GM21576 (cell line): ENCODE results near the gene ATF7.
"Not testable (repeated sequence)": the region's sequence is repeated elsewhere in the genome, so short reads cannot be mapped to it uniquely, and the experiment has no call there.

Experiments used
- ATAC-seq: cut with Tn5 transposase; IDR thresholded peaks from one replicate; pipeline ENCODE4 v1.9.1; 2021; ENCODE audit warnings: mild to moderate bottlenecking, moderate library complexity; ENCODE audit not compliant: unreplicated experiment

The ATF7 gene

DNA sequence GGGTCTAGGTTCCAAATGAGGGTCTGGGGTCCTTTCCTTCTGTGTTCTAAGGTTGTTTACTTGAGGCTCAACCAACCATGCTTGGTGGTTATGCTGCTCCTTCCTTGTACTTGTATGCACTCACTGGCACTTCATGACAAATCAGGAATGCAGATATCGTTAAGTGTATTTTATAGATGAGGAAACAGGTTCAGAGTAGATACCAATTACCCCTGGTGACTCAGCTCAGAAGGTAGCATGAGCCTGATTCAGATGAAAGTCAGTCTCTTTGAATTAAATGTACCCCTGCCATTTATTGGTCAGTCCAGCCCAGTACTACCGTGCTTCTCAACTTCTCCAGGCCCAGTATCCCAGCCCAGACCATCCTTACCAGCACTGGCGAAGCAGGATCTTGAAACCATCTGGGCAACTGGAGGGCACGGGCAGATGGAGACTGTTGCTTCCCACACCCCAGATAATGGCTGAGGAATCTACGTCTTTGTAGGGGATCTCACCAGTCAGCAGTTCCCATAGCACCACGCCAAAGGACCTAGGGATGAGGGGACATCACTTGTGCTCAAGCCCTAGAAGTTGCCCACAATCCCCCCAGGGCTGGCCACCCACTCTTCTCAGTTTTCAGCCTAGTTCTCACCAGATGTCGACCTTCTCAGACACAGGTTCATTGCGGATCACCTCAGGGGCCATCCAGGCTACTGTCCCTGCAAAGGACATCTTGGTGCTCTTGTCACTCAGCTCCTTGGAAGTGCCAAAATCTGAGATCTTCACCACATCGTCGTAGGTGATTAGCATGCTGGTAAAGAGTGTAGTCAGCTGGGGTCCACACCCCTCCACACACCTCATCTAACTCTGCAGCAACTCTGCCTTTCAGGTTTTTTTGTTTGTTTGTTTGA lies 141.3 kb downstream of the ATF7 start:
- ATAC-seq, result no peak

- ATAC-seq, result no peak
These were observed 142.2 kb downstream of the ATF7 start for GRCh38 chr12:53483979-53484377.

DNA sequence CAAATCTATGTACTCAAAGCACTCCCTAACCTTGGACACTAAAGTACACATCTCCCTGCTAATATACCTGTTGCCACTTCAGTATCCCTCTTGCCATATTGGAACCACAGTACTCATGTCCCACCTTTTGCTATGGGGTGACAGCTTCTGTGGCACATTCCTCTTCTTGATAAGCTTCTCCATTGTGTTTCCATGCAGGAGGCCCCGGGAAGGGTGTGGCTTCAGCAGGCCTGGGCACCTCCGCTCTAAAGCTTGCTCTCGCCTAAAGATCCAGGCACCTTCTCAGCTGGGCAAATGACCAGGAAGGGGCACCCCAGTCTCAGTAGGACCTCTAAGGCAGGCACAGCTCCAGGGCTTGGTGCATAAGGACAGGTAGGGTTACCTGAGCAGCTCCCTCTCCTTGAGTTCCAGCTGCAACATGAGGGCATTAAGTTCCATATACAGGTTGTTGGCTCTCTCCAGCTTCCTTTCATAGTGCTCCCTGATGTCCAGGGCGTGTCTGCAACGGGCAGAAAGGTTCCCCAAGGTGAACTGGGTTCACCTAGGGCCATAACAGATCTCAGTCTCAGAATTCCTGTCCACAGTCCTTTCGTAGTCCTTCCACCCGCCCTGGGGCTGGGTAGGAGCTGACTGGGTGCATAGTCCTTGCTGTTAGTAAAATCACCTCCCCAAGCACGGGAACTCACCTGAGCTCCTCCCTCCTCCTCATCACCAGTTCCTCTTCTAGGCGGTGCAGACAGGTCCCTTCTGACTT lies 142.8 kb downstream of the ATF7 start:
- ATAC-seq, result no peak

- ATAC-seq, result no peak
These were observed 143.5 kb downstream of the ATF7 start for GRCh38 chr12:53482626-53483168.

- ATAC-seq, result no peak
These were observed 144.1 kb downstream of the ATF7 start for GRCh38 chr12:53481939-53482586.

DNA sequence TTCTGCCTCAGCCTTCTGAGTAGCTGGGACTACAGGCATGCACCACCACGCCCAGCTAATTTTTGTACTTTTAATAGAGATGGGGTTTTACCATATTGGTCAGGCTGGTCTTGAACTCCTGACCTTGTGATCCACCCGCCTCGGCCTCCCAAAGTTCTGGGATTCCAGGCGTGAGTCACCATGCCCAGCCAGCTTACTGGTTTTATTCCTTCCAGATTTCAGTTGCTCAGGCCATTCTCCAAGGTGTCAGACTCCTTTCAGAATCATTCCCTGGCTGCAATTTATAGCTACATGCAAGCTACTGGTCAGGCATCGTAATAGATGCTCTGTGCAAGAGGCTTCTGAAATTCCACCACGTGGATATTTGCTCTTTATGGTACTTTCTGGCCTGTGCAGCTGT lies 144.7 kb downstream of the ATF7 start:
- not testable (repeated sequence) for ATAC-seq

- ATAC-seq, result no peak
These were observed 145.4 kb downstream of the ATF7 start for GRCh38 chr12:53480491-53481442.

- ATAC-seq, result no peak
These were observed 146.9 kb downstream of the ATF7 start for GRCh38 chr12:53479331-53479730.

- ATAC-seq, result no peak
These were observed 147.3 kb downstream of the ATF7 start for GRCh38 chr12:53478865-53479264.

GRCh38 chr12:53476769-53477209 lies 149.4 kb downstream of the ATF7 start:
- ATAC-seq, result no peak

GRCh38 chr12:53474819-53475218 lies 151.4 kb downstream of the ATF7 start:
- no peak for ATAC-seq

DNA sequence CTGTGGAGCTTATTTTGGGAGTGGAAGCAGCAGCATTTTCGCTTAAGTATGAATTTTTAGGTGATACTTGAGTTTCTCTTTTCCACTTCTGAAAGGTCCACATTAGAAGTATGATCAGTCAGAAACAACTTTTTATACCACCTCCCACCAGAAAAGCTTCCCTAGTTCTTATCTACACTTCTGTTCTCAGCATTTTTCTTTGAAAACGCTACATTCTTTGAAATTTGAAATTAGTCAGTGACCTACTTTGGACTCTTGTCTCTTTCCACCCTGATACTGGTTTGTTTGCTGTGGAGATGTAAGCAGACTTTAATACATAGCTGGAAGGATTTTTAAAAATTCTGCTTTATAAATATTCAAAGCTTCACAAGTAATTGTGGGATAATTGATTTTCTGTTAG lies 152.1 kb downstream of the ATF7 start:
- no peak for ATAC-seq

GRCh38 chr12:53472056-53472582 lies 154.1 kb downstream of the ATF7 start:
- ATAC-seq, result no peak

GRCh38 chr12:53468282-53468681 lies 157.9 kb downstream of the ATF7 start:
- ATAC-seq, result no peak

DNA sequence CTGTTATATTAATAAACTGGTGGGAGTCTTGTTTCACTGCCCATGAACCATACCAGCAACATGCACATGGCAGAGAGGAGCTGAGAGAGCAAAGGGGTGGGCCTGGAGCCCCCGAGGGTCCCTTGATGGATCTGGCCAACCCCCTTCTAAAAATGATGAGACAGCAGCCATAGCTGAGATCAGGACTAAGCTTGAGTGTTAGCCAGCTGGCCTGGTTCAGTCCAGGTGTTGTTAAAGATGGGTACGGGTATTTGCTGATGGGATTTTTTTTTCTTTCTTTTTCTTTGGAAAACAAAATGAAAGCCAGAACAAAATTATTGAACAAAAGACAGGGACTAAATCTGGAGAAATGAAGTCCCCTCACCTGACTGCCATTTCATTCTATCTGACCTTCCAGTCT lies 158.3 kb downstream of the ATF7 start:
- ATAC-seq, result no peak

DNA sequence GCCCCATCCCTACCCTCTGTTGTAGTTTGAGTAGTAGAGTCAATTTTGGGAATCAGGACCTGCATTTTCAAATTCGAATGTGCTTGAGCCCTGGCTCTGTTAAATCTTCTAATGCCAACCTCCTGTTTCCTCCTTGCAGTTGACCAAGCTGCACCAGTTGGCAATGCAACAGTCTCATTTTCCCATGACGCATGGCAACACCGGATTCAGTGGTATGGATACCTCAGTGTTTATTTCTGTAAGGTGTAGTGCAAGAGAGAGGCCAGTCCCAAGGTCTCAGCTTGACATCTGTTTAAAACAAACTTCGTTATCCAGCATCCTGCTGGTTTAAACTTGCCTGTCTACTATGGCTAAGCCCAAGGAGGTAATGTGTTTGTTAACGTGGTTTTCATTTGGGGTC lies 159.1 kb downstream of the ATF7 start:
- no peak for ATAC-seq

- ATAC-seq, result no peak
These were observed 159.5 kb downstream of the ATF7 start for GRCh38 chr12:53466640-53467039.

DNA sequence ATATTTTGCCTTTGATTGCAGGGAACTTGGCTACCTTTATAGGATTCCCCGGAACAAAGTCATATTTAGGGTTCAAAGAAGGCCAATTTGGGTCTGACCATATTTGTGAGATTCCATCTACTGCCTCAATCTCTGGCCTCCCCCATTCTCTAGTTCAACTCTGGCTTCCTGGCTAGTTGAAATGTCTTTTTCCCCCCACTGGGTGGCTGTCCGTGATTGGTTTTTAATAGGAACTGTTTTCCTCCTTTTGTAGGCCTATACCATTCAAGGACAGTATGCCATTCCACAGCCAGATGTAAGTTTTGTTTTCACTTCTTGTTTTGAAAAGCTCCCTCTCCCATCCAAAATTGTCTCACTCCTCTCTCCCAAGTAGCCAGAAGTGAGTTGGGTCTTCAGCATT lies 160.5 kb downstream of the ATF7 start:
- no peak for ATAC-seq

DNA sequence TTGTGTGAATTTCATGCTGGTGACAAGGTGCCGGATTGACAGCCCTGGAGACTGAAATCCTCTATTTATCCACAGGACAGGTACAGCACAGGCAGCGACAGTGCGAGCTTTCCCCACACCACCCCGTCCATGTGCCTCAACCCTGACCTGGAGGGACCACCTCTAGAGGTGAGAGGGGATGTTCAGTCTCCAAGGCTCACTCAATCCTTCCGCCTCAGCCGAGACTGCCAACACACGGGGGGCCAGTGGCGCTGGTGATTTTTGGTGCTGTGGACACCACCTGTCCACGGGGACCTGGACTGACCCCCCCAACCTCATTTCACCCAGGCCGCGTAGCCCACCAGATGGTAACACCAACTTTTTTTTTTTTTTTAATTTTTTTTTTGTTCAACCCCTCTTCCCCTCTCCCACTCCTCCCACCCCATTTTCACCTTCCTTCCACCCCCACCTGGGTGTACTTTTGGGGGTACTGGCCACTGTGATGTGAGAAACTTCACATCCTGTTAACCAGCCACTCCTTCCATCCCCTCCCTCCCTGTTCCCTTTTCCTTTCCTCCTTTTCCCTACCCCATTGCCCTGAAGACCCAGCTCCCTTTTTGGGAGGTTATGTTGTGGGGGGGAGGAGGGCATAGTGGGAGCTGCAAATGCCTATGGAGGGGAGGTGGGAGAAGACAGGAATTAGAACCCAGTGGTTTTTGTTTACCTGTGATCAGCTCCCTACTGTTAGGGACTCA lies 161.3 kb downstream of the ATF7 start:
- ATAC-seq, result no peak
